HG03025 (cell line): ENCODE measurements around the gene PHB1.

Source experiments
- ATAC-seq: cut with Tn5 transposase; IDR thresholded peaks from one replicate; pipeline ENCODE4 v1.9.1; 2021; ENCODE audit warnings: mild to moderate bottlenecking, moderate library complexity; ENCODE audit not compliant: unreplicated experiment, low FRiP score

Gene PHB1

DNA sequence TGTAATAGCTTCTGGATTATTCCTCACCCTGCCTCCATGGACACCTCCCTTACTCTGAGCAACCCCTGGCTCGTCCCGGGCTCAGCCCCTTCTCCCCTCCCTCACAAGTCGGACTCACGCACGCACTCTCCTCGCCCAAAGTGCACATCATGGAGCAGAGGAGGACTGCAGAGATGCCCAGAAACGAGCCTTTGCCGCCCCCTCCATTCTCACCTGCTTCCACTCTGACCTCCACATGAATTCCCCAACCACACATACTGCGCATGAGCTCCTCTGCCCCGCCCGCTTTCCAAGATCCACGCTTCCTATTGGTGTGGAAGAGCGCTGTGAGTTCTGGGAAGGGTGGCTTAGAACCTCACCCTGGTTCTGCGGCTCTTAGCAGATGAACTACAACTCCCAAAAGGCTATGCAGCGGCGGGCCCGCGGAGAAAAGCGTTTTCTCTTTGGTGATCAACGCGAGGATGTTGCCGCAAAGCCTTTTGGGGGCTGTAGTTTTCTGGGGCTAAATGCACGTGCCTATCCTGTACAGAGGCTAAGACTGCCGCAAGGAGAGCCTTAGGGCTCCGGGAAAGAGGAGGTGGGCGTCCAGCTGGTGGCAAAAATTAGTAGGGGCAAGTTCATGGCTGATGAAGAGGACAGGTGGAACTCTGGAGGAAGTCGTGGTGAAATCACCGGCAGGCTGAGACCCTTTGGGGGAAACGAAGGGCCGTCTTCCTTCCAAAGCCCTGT lies at the start of gene PHB1:
Gene PHB1, minus strand, starts transcription at position 261 of the 729 bp plus-strand sequence. CDS start 1,618 bp downstream, outside the sequence.
- ATAC-seq: peak; percentile 93

DNA sequence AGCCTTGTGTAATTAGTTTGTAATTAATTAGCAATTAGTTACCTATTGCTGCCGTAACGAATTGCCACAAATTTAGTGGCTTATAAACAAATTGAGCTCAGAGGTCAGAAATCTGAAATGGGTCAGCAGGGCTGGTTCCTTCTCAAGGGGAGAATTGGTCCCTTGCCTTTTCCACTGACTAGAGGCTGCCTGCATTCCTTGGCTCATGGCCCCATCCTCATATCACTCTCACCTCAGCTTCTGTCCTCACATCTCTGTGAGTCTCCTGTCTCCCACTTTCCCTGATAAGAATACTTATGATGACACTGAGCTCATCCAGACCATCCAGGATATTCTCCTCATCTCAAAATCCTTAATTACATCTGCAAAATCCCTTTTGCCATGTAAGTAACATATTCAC lies 49.4 kb upstream of the PHB1 start:
- ATAC-seq: no peak

DNA sequence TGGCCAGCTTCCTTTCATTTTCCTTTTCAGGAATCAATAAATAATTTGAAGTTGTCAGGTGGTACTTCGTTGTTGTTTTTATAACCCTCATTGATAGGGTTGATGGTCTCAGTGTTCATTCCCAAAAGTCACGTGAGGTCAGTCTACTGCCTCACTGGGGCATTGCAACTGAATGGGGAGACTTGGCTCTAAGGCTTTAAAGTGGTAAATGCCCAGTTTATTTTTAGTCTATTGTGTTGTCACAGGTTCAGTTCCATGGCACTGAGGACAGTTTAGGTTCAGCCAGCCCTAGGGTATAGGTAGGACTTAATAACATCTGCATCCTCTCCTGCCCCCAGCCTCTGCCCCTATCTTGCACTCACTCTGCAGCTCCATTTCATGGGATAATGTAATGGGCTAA lies 46.9 kb upstream of the PHB1 start:
- ATAC-seq: no peak

DNA sequence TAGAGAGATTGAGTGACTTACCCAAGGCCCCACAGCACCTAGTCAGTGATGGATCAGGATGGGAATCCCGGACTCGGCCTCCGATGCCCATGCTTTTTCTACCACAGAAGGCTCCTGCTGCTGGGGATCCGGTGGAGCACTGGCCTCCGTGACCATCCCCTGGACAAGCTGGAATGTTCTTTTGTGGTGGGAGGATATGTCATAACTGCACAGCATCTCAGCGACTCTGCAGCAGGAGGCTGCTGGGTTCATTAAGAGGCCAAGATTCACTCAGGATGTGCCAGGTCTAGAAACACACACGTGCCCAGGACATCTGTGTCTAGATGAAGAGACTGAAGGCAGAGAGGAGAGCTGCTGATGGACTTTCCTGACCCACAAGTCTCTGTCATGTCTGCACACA lies 45.7 kb upstream of the PHB1 start:
- ATAC-seq: no peak

DNA sequence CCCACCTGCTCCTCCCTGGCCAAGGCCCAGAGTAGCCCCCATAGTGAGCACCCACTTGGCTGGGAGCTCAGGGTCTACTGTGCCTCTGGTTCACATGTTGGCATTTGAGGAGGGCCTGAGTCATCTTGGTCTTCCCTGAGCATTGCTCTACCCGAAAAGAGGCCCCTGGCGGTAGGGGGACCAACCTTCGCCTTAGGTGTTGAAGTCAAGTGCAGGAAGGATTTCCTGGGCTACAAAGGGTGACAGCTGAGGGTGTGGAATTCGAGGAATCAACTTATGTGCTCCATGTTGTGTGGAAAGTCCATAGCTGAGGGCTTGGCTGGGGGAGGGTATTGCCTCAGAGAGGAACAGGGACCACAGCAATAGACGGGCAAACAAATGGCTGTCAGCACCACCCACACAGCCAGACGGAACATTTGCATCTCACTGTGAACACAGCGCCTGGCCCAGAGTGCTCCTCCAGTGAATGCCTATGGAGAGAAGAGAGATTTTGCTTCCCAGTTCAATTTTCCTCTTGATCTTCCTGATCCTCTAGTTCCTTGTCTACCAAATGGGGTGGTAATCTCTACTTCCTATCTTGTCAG lies 44.8 kb upstream of the PHB1 start:
- no peak for ATAC-seq

DNA sequence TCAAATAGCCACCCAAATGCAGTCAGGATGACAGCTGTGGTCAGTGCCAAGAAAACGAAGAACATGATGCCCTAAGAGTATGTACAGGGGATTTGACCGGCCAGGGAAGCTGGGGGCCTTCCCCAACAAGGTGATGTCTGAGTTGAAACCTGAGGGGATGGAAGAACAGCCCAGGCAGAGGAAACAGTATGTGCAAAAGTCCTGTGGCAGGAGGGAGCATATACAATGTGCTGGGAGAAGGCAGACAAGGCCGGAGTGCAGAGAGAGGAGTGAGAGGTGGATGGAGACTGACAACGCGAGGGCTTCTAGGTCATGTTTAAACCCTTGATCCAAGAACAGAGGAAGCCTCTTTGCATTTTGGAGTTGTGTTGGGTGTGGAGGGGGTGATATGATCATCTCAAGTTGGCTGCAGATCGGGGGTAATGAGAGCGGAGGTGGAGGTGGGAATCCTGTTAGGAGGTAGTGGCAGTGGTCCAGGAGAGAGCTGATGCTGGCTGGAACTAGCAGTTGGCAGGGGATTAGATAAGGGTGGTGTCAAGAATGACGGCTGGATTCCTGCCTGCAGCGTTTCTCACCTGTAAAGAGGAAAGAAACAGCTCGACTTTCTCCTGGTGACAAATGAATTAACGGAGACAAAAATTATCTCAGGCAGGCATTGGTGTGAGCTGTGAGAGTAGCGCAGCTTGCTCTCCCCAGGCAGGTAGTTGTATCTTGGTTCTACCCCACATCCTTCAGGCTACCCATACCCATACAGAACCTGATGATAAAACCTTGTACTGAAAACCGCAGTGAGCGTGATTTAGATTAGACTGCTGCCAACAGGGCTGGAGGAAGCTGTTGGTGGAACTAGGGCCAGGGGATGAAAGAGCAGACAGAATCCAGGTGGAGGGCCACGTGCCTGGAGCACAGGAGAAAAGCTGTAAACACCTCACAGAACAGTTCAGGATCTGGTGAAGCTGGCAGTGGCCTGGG lies 43.2 kb upstream of the PHB1 start:
- ATAC-seq: no peak

DNA sequence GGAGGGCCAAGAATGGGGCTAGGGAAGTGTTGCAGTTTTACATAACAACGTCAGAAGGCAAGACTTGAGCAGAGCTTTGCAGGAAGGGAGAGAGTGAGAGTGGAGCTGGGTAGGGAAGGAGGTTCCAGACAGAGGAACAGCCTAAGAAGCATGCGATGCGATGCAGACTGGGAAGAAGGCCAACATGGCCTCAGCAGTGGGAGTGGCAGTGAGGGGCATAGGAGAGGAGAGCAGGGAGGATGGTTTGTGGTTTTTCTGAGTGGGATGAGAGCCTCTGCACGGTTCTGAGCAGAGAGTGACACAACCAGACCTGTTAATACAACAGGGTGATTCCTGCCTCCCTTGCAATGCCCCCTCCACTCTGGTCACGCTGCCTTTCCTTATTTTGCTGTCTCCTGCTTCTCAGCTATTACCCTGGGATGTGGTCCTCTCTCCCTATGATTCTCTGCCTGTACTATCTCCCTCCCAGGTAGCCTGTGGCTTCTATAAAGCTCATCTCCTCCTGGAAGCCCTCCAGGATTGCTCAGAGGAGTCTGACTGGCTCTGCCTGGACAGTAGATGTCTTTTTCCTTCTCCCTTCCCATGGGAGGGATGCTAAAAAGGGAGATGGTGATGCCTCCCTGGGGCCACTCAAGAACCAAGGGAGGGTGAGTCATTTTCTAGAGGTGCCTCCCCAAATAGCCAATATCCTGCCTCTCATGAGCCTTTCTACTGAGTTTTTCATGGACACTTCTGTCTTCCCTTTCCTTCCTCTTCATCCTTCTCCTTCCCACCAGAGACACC lies 41.7 kb upstream of the PHB1 start:
- ATAC-seq: no peak

DNA sequence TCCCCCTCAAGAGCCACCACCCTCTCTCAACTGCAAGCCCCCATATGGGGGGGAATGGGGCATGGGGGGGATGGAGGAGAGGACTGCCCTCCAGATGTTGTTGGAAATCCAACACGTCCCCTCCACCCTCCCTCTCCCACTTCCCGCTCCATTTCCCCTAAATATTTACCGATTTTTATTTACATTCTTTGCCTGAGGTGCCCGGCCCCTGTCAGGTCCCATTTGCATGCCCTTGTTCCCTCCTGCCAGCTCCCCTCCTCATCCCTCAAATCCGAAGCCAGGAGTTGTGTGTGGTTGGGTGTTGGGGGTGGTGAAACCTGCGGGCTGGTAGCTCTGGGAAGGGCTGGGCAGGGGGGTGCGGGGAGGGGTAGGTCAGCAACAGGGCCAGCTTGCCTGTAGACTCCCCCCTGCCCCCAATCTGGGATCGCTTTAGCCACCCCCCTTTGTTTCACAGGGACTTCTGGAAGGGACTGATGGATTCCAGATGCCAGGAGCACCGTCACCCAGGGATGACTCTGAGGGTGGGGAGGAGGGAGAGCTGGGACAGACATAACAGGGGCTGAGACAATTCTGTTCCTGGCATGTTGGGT lies 40.7 kb upstream of the PHB1 start:
- no peak for ATAC-seq

DNA sequence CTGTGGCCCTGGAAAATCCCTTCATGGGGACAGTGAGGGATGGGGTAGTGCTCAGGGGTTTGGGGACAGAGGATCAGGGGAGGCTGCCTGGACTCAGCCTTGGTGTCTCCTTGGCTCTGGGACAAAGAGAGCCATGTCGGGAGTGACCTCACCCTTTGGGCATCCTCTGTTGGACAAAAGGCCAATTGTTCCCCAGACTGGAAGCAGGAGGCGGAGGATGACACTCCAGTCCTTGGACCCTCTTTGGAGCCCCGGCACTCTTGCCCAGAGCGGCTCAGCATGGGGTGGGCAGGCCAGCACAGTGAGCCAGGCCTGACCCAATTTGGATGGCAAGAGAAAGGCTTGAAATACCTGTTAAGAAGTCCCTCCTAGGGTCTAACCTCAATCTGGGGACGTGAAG lies 39.4 kb upstream of the PHB1 start:
- no peak for ATAC-seq

DNA sequence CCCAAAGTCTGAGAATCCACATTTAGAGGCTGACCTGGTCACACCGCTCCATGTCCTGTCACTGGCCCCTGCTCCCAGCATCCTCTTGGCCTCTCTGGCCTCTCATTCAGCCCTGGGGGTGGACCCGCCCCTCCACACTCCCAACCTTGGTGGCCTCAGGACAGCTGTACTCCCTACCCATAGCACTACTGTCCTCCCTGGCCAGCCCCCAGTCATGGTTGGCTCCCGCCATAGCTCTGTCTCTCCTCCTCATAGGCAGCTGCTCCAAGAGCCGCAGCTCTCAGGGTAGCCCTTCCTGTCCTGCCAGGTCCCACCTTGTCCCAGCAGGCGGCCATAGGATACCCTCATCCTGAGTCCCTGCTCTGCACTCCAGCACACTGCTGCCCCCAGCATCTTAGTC lies 38.0 kb upstream of the PHB1 start:
- no peak for ATAC-seq

DNA sequence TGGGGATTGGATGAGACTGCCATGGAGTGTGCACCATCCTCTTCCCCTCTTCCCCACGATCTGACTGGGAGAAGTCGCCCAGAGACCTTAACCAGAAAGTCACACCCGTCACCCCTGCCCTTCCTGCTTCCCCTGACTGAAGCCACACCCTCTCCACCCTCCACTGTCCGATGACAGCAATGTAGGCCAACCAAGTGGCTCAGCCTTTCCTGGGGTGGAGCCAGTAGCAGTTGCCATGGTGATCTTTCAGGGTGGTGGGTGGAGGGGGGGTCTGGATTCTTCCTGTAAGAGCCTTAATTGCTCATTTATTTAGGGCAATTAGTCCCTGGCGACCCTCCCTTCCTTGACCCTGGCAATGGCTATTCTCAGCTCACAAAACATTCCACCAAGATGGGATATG lies 37.5 kb upstream of the PHB1 start:
- no peak for ATAC-seq

DNA sequence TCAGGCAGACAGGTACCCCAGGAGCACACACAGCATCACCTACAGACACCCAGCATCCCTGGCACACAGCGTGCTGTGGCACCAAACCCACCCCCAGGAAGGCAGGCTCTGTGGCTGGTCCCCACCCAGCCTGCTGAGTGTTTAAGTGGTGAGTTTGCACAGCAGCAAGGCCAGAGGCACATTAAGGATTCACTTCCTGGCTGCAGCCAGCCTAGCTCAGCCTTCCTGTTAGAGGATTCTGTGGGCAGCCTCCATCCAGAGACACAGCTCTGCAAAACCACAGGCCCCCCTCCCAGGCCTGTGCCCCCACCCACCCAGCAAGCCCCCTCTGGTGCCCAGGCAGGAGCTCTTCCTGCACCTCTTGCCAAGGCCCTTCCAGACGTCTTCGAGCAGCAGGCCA lies 36.1 kb upstream of the PHB1 start:
- ATAC-seq: no peak

DNA sequence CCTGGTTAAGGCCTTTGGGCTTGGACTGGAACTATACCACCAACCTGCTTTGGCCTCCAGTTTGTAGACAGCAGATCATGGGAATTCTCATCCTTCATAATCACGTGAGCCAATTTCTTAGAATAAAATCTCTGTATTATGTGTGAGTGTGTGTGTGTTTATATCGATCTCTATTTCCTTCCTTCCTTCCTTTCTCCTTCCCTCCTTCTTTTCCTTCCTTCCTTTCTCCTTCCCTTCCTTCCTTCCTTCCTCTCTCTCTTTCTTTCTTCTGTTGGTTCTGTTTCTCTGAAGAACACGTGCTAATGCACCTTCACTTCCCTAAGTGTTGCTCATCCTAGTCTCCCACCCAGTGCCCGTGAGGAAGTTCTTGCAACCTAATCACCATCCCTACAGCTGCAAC lies 35.5 kb upstream of the PHB1 start:
- ATAC-seq: no peak

DNA sequence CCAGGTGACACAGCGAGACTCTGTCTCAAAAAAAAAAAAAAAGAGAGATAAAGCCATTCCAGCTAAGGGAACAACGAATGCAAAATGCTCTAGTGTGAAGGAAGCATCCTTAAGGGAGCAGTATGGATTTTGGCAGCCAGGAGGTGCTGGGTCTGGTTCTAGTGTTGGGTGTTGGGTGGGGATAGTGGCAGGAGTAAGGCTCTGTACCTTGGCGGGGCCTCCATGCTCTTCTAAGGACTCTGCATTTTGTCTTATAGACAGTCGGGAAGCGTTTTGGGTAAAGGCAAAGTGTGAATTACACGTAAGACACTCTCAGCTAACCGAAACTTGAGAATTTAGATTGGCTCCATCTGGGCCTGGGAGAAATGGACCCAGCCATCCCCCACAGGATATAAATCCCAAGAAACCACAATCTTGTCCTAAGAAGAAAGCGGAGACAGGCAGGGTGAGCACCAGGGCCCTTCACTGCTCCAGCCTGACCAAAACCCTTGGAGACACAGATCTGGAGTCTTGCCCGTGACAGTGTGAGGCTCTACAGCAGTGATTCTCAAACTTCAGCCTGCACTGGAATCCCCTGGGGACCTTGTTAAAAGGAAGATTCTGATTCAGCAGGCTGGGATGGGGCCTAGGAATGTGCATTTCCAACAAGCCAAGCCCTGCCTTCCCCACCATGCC lies 33.1 kb upstream of the PHB1 start:
- no peak for ATAC-seq

DNA sequence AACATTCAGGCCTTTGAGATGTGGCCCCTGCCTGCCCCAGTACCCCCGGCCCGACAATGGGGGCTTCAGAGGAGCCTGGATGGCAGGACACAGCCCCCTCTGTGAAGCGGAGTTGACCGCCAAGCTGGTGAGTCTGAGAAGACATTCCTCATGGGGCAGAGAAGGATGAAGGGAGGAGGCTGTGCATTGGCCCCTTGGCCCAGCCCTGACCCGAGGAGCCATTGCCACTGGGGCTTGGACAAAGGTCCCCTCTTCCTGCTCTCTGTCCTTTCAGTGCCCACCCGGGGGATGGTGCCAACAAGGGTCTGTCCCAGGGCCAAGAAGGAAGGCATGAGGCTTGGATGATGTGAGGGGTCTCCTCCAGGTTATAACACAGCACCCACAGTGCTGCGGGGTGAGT lies 30.9 kb upstream of the PHB1 start:
- no peak for ATAC-seq

DNA sequence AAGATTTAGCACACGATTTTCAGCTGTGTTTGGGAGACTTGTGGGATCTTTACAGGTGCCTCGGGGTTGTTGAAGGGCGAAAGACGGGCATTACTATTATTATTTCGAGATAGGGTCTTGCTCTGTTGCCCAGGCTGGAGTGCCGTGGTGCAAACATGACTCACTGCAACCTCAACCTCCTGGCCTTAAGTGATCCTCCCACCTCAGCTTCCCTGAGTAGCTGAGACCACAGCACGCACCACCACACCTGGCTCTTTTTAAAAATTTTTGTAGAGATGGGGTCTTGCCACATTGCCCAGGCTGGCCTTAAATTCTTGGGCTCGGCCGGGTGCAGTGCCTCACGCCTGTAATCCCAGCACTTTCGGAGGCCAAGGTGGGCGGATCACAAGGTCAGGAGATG lies 29.7 kb upstream of the PHB1 start:
- no peak for ATAC-seq

DNA sequence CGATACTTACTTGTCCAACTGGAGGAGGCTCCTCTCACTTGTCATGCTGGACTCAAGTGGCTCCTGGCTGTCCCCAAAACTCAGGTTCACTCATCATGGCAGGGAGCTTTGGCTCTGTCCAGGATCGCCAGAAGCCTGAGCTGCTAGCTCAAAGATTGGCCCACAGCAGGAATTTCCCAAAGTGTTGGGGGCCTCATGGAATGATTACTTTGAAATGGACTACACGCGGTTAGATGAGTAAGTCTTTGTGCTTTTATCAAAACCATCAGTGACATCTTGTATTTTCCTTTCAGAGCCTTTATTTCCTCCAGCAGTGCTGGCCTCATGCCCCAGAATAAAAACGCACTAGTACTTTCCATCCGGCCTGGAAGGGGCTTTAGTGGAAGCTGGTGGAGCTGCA lies 29.2 kb upstream of the PHB1 start:
- no peak for ATAC-seq

DNA sequence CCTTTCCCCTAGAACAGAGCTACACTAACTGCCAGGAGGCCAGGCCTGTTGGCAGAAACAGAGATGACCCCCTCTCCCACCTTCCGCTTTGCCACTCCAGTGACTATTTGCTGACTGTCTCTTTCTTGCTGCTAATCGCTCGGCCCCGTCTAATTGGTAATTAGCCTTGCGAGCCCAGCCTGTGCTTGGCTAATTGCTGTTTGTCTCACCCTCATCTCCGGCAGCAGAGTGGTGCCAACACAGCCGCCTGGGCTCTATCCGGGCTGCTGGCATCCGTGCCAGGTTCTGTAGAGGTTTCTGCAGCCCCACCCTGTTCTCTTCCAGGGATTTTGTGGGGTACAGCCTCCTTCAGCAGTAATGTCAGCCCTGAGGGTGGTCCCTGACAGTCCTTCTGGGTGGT lies 27.4 kb upstream of the PHB1 start:
- no peak for ATAC-seq

DNA sequence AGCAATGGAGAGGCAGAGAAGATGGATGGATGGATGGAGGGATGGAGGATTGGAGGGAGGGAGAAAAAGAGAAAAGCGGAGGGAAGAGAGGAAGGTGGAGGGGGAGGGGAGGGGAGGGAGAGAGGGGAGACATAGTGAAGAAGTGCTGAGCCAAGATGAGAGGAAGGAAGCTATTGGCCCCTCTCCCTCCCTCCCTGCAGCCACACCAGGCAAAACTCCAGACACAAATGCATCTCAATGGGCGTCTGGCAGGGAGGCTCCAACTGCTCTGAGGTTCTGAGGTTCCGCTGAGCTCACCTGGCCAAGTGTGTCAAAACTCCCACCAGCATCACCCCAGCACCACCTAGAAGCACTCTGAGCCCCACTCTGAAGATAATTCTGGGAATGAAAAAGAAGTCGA lies 26.9 kb upstream of the PHB1 start:
- ATAC-seq: no peak

DNA sequence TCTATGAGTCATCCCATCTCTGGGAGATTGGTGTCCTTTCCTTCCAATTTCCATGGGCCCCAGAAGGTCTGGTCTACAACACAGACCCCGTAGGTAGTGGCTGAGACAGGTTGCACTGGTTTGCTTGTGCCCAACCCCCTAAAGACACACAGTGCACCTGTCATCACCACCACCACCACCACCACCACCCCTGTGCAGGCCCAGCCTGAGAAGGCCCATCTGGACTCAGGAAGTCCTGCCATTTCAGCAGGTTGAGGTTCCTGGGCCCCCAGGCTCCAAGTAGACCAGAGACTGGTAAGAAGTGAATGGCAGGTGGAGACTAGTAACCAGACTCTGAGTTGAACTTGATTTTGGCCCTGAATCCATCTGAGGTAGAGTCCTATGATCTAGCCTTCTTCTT lies 25.9 kb upstream of the PHB1 start:
- ATAC-seq: no peak
